A172 (cell line): Measurements from ENCODE around the gene IFI30. TPM values are rescaled to one million over a fixed set of nuclear protein-coding genes. Genes with fewer than 3 reads are reported as not detected.

Experiments used
- DNase-seq: peaks from one replicate; pipeline ENCODE4 v3.0.0-alpha.2; 2015; ENCODE audit warnings: low spot score
- total RNA-seq: library from RNA; depleted of rRNA; stranded (reverse); fragments of >200 nt; shearing (Covaris generic); gene quantifications from 2 replicates; pipeline ENCODE4 v1.2.3, GENCODE V29; 2014; rRNA removed

The IFI30 gene
- 28.2 and 40.5 TPM in 2 replicates for total RNA-seq

DNA sequence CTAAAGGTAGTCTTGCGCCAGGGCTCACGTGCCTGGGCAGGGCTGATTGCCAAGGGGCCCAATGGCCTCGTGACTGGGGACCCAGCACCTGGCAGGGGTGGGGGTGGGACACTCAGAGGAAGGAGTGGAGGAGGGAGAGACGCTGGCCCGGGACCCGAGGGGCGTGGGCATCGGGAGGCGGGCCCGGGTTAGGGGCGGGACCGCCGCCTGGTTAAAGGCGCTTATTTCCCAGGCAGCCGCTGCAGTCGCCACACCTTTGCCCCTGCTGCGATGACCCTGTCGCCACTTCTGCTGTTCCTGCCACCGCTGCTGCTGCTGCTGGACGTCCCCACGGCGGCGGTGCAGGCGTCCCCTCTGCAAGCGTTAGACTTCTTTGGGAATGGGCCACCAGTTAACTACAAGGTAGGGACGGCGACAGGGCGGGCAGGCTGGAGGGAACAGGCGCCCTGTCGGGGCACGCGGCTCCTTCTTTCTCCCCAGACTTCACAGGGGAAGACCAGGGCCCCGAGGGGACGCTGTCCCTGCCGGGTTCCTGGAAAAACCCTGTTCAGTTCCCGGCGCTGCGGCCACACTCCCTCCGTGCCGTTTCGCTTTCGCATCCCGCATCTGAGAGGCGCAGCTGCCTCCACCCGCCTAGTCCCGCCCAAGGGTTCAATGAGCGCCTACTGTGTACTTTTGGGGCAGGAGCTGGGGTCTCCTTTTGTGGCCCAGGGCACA lies at the start of gene IFI30:
TSS of gene IFI30 (plus strand) at position 242 of the 717 bp plus-strand sequence. CDS start at position 271, 29 bp downstream.
- DNase-seq = peak; percentile 59

DNA sequence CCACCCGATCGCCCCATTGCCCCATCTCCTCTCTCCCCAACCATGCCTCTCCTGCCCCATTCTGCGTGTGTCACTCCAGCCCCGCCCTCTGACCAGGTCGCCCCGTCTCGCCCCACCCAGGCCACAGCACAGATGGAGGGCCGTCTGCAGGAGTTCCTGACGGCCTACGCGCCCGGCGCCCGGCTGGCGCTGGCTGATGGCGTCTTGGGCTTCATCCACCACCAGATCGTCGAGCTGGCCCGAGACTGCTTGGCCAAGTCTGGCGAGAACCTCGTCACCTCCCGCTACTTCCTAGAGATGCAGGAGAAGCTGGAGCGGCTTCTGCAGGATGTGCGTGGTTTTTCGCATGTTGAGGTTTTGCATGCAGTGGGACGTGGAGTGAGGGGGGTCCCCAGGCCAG lies 49.8 kb upstream of the IFI30 start:
- DNase-seq = no peak

DNA sequence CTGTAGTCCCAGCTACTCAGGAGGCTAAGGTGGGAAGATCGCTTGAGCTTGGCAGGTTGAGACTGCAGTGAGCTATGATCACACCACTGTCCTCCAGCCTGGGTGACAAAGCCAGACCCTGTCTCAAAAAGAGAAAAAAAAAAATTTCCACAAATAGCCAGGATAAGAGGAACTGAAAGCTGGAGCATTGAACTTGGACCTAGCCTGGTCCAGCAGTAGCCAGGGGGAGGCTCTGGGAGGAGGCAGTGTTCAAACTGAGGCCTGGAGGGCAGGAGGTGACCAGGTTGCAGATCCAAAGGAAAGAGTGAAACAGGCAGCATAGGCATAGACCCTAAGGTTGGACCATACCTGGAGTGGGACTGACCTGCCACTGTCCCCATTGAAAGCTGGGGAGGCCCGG lies 47.5 kb upstream of the IFI30 start:
- DNase-seq = no peak

DNA sequence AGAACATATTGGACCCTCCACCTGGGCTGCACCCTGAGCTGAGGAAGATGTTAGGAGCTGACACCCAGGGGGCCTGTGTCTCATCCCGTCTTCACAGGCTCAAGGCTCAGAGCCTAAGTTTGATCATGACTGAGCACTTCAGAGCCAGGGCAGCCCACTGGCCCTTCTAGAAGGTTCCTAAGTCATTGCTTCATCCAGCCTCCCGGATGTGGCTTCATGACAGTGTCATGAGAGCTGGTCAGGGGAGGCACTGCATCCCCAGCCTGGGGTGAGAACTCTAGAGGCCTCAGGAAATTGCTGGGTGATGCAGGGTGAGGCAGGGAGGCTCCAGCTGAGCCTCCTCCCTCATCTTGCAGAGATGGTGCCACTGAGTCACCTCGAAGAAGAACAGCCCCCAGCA lies 45.6 kb upstream of the IFI30 start:
- peak; percentile 27 for DNase-seq

DNA sequence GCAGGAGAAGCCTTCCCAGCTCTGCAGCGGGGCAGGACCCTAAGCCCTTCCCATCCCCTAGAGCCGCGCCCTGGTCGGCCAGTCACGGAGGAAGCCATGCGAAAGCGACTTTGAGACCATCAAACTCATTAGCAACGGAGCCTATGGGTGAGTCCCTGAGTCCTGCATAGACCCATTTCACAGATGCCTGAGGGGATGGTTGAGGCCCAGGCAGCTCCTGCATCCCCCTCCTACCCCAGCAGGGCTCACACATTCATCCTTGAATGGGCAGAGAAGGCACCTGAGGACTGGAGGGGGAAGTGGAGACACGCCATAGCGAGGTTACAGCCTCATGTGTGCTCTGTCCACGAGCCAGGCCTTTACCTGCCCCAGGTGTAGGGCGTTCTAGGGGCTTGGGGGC lies 44.8 kb upstream of the IFI30 start:
- no peak for DNase-seq

DNA sequence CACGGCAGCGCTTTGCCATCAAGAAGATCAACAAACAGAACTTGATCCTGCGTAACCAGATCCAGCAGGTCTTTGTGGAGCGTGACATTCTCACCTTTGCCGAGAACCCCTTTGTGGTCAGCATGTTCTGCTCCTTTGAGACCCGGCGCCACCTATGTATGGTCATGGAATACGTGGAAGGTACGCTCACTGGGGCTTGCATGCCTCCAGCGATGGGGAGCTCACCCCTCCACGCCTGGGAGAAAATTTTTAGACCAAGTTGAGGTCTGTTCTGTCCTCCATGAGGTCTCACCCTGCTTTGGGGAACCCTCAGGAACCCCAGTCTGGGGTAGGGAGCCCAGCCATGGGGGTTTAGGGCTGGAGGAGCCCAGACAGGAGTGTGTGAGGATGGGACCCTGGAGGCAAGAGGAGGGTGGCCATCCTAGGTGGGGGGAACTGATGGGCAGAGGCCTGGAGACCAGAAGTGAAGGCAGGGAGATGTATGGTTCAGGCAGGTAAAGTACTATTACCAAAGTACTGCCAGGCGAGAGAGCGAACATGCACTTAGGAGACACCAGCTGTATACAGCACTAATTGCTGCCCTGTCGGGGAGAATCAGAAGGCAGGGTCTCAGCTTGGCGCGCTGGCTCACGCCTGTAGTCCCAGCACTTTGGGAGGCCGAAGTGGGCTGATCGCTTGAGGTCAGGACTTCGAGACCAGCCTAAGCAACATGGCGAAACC lies 42.9 kb upstream of the IFI30 start:
- DNase-seq = no peak

DNA sequence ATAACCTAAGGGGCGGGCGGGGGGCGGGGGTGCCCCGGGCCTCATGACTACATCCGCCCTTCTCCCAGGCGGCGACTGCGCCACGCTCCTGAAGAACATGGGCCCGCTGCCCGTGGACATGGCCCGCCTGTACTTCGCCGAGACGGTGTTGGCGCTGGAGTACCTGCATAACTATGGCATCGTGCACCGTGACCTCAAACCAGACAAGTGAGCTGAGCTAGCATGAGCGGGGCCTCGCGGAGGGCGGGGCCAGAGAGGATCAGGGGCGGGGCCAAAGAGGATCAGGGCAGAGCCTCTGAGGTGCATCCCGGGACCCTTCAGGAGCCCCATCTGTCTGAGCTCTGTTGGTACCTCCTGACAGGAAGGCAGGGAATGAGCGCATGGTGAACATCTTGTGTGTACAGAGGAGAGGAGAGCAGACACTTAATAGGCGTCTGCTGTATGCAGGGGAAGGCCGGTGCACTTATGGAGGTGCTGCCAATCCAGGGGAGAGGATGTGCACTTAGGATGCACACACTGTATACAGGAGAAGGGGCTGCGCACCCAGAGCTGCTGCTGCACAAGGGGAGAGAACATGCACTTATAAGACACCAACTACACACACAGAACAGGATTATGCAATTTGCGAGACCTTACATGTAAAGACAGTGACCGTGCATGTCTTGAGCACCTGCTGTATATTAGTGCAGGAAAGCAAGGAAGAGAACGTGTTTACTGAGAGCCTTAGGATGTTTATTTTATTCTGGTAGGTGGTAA lies 41.6 kb upstream of the IFI30 start:
- DNase-seq = no peak

DNA sequence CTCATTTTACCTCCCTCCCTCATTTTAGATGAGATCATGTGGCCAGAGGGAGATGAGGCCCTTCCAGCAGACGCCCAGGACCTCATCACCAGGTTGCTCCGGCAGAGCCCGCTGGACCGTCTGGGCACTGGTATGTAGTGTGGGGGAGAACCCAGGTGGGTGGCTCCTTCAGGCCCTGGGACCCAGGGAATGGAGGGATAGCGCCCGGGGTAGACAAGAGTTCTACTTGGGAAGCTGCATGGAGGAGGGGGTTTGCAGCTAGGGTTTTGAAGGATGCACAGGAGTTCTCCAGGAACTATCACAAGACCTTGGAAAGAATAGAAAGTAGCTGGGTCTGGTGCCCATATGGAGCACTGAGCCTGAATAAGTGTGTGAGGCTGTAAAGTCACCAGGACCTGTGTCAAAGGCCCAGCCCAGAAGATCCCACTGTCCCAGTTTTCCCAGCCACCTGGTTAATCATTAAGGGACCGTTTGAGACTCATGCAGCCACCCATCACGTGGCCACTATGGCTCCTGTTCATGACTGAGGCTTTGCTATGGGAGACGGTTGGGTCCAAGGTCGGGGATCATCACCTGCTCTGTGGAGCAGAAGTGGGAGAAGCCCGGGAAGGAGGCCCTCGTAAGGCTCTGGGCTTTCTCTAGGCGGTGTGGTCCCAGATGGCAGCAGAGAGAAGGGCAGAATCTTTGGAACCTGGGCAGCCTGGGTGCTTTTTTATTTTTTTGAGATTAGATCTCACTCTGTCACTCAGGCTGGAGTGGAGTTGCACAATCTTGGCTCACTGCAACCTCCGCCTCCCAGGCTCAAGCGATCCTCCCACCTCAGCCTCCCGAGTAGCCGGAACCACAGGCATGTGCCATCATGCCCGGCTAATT lies 37.7 kb upstream of the IFI30 start:
- no peak for DNase-seq

DNA sequence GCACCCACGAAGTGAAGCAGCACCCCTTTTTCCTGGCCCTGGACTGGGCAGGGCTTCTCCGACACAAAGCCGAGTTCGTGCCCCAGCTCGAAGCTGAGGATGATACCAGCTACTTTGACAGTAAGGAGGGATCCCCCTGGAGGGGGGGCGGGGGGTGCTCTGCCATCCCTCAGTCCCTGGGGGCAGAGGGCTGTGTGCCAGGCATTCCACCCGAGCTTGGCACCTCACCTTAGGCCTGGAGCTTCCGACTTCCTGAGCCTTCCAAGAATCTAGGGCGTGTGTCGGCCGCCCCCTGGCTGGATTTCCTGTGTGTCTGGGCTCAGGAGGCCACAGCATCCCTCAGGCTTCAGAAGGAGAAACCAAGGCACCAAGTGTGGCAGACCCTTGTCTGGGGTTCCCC lies 36.4 kb upstream of the IFI30 start:
- no peak for DNase-seq

DNA sequence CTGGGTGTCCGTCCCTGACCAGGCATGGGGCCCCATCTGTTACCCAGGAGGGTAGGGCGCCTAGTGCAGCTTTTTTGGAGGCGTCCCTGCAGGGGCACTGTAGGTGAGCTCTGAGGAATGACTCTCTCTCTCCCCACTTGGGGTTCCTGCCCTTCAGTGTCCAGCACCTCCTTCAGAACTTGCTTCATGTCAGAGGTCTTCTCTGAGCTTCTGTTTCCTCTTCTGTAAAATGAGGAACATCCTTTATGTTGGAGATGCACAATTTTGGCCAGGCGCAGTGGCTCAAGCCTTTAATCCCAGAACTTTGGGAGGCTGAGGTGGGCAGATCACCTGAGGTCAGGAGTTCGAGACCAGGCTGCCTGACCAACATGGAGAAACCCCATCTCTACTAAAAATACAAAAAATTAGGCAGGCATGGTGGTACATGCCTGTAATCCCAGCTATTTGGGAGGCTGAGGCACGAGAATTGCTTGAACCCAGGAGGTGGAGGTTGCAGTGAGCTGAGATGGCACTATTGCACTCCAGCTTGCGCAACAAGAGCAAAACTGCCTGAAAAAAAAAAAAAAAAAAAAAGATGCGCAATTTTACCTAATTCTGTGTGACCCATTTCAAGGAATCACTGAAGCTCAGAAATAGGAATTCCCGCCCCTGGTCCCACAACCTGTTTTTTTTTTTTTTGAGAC lies 35.8 kb upstream of the IFI30 start:
- no peak for DNase-seq

DNA sequence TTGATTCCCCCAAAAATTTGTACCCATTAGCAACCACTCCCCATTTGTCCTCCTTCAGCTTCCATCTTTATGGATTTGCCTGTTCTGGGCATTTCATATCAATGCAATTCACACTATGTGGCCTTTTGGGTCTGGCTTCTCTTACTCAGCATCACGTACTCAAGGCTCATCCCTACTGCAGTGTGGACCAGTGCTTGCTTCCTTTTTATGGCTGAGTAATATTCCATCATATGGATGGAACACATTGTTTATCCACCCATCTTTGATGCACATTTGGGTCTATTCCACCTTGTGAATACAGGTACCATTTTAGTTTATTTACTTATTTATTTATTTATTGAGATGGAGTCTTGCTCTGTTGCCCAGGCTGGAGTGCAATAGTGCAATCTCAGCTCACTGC lies 33.1 kb upstream of the IFI30 start:
- DNase-seq = no peak

DNA sequence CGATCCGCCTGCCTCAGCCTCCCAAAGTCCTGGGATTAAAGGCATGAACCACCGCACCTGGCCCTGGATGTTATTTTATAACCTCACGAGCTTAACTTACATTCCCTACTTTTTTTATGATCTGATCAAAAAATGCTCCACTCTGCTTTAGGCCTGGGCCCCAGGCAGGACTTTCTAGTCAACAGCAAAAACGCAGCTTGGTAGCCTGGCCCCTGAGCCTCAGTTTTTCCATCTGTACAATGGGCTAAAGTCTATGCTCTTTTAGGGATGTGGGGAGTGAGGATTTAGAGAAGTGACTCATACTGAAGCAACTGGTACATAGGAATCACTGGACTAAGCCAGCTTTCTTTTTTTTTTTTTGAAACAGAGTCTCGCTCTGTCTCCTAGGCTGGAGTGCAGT lies 32.6 kb upstream of the IFI30 start:
- no peak for DNase-seq

DNA sequence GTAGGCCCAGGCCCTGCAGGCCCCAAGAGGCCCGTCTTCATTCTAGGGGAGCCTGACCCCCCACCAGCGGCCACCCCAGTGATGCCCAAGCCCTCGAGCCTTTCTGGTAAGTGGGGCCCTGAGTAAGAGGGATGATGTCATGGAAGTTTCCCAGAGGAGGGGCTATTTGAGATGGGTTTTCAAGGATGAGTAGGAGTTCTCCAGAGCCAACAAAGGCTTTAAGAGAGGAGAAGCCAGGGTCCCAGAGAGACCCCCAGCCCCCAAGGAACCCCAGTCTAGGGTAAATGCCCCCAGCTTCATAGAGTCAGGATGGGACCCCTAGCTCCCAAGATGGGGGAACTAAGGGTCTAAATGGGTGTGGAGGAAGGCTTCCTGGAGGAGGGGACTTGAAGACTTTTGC lies 29.7 kb upstream of the IFI30 start:
- DNase-seq = no peak

DNA sequence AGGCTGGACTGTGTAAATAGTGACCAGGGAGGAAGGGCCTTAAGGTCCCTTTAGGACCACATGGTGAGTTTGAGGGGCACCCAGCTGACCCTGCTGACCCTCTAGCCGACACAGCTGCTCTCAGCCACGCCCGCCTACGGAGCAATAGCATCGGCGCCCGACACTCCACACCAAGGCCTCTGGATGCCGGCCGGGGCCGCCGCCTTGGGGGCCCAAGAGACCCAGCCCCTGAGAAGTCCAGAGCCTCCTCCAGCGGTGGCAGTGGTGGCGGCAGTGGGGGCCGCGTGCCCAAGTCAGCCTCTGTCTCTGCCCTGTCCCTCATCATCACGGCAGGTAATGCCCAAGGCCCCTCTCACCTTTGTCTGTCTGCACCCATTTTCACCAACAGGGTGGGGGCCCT lies 29.3 kb upstream of the IFI30 start:
- DNase-seq = no peak

DNA sequence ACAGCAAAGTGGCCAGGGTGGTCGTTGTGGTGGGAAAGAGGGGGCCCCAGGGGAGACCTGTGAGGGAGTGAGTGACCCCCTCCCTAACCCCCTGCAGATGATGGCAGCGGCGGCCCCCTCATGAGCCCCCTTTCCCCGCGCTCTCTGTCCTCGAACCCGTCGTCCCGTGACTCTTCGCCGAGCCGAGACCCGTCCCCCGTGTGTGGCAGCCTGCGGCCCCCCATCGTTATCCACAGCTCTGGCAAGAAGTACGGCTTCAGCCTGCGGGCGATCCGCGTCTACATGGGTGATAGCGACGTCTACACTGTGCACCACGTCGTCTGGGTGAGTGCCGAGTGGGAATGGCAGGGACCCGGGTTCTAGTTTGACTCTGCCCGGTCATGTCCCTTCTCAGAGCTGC lies 28.7 kb upstream of the IFI30 start:
- no peak for DNase-seq

DNA sequence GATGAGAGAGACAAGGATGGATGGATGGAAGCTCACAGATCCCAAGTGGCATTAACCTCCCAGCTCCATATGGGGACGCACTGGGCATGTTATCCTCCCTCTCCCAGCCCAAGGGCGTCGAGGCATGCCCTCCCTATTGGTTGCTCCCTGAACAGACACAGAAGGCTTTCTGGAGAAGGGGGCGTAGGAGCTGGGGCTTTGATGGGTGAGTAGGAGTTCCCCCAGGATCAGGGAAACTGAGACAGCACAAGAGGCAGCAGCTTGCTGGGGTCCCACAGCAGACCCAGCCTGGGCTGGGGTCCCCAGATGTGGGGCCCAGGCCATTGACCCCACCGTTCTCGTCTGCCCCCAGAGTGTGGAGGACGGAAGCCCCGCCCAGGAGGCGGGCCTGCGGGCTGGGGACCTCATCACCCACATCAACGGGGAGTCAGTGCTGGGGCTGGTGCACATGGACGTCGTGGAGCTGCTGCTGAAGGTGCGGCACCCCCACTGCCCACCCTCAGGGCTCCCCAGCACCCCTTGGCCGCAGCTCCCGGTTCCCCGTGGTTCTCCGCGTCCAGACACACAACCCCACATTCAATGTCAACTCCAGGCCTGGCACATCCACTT lies 28.1 kb upstream of the IFI30 start:
- no peak for DNase-seq

DNA sequence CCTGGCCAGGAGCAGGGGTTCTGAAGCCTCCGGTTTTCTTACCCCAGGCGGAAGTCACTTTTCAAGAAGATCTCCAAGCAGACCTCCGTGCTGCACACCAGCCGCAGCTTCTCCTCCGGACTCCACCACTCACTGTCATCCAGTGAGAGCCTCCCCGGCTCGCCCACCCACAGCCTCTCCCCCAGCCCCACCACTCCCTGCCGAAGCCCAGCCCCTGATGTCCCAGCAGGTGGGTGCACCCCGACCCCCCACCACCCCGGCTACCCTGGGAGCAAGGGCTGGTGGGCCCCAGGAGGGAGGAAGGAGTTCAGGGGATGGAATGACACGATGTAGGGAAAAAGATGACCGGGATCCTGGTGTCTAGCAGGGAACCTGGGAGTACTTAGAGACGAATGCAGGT lies 26.2 kb upstream of the IFI30 start:
- no peak for DNase-seq

DNA sequence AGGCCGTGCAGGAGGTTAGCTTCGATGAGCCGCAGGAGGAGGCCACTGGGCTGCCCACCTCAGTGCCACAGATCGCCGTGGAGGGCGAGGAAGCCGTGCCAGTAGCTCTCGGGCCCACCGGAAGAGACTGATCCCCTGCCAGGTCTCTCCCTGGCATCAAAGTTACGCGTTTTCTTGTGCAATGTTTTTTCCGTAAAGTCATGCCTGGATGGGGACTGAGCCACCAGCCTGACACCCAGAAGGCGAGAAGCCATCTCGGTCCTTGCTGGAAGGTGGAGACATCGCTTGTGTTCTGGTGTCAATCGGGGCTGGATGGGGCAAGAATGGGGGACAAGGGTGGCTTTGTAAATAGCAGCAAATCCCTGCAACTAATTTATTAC lies 24.0 kb upstream of the IFI30 start:
- DNase-seq = no peak

DNA sequence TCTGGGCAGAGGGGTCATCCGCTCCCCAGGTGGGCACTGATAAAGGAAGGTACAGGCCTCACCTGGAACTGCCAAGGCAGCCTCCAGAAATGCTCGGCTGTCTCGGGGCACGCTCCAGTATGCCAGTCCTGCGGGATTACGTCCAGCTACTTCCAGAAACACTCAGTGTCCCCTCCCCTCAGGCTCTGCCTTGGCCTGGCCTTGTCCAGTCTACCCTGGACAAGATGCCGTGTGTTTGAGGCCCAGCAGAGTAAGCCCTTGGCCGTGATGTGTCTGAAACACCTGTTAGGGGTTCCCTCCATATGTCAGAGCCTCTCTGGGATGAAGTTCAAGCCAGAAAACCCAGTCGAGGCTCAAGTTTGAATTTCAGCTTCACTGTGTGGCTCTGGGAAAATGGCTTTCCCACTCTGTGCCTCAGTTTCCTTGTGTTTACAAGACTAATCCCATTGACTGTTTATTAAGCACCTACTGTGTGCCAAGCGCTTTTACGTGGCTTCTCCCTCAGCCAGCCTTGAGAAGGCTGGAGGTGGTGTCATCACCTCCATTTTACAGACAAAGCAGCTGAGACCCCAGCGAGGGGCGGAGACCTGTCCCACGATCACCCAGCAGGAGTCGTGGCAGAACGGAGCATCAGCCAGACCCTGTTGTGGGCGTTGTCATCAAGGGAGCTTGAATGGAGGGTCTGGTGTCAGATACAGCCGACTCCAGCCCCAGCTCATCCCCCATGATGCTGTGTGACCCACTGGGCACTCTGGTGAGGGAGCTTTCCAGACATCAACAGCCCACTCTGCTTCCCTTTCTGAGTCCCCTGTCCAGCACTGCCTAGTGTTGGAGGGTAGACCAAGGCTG lies 22.6 kb upstream of the IFI30 start:
- no peak for DNase-seq

DNA sequence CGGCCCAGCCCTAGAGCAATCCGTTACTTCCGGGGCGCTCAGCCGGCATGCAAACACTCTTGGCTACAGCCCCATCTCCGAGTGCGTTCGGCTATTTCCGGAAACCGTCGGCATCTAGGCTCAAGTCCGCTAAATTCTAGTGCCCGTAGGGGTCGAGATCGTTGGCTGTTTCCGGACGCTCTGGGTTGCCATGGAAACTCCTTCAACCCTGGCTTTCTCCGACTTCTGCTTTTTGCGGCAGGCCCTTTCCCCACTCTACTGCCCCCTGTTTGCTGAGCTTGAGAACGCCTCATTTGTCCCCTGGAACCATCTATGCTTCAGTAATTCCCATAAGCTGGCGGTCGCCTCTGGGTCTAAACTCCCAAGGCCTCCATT lies 21.2 kb upstream of the IFI30 start:
- peak; percentile 98 for DNase-seq
